Erythroblast (primary cell): ENCODE measurements around the gene C1orf167.

Source experiments
- GATA1 ChIP-seq: IDR thresholded peaks from 2 replicates; pipeline ENCODE4 v1.6.1; 2011; ENCODE audit warnings: low read depth, mild to moderate bottlenecking, control low read depth, low read length, moderate library complexity
- POLR2A ChIP-seq: IDR thresholded peaks from 2 replicates; pipeline ENCODE4 v1.6.1; 2011; ENCODE audit warnings: mild to moderate bottlenecking, low read length

- TF ChIP-seq POLR2A (no peak), GATA1 (no peak)
Measured at GRCh38 chr1:11770011-11770410, 8.0 kb downstream of the C1orf167 start.
